ENCODE measurements around the gene NAGS. TPM values are rescaled to one million over a fixed set of nuclear protein-coding genes. Genes with fewer than 3 reads are reported as not detected.

Gene NAGS
- total and polyA plus RNA-seq, 2 donors (not counting 1 experiment from before 2014, with no cell fraction given), result 0.58 to 7.4 TPM

DNA sequence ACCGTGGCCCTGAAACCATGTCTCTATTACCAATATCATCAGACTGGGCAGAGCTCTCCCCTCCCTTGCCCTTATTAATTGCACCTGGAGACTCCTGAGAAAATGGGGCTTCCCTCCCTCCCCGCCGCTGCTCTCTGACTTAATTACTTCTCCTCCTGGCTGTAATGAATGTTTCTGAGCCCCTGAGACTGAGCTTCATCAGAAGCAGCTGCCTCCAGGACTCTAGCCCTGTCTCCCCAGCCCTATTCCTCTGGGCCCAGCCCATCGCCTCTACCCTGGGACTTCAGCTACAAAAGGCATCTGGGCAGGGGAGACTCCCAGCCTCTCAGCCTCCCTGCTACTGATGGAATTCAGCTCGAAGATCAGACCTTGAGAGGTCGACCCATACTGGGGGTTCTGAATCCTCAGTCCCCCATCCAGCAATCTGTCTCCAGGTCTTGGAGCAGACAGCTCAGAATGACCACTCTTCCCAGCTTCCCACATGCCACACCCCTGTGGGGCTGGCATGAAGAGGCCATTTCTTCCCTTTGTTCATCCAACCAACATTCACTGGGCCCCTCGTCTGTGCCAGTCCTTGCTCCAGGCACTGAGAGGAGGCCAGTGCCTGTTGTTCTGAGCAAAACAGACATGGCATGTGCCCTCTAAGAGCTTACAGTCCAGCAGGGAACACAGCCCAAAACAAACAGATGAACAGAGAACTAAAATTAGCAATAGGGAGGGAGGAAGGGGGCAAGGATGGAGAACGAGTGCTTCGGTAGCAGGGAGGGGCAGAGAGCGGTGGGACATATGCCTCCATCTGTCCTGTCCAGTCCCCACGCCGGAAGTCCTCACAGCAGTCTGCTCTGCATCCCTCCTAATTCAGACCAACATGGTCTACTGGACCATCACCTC is 17.0 kb upstream of the NAGS start:
- Histone ChIP-seq H3K27ac (ENCODE audit: insufficient read depth, low read length) (no peak overlapping the region), H3K4me2 (ENCODE audit: extremely low read depth, insufficient read depth, low read length) (no peak overlapping the region), H2AFZ (ENCODE audit: low read length) (no peak overlapping the region), H3K9me3 (ENCODE audit: control insufficient read depth, insufficient read depth, low read depth, low read length) (no peaks in the 10 kb centered on the region), H3K9ac (ENCODE audit: insufficient read depth, low read length) (no peak overlapping the region), H3K4me3 (replicated peaks in 1 of 4; ENCODE audit: control extremely low read depth in 1 of 4, insufficient read depth in 1 of 4, low read depth in 3 of 4, low read length in 4 of 4) (no peak overlapping the region), H3K27me3 (ENCODE audit: control insufficient read depth, insufficient read depth, low read length) (peaks cover 25% of the 10 kb centered on the region), H3K4me1 (ENCODE audit: control insufficient read depth, extremely low read depth, insufficient read depth, low read length) (no peaks in the 10 kb centered on the region), H3K36me3 (ENCODE audit: control insufficient read depth, insufficient read depth, low read length) (no peaks in the 10 kb centered on the region), H4K20me1 (ENCODE audit: control insufficient read depth, extremely low read depth, insufficient read depth, low read length) (no peaks in the 10 kb centered on the region), H3K79me2 (ENCODE audit: control insufficient read depth, insufficient read depth, low read length) (no peaks in the 10 kb centered on the region)
- TF ChIP-seq EZH2 (IDR thresholded peaks at IDR 0.05; ENCODE audit: low read length, missing control alignments), result no peak
- TF ChIP-seq, protein P1, sequence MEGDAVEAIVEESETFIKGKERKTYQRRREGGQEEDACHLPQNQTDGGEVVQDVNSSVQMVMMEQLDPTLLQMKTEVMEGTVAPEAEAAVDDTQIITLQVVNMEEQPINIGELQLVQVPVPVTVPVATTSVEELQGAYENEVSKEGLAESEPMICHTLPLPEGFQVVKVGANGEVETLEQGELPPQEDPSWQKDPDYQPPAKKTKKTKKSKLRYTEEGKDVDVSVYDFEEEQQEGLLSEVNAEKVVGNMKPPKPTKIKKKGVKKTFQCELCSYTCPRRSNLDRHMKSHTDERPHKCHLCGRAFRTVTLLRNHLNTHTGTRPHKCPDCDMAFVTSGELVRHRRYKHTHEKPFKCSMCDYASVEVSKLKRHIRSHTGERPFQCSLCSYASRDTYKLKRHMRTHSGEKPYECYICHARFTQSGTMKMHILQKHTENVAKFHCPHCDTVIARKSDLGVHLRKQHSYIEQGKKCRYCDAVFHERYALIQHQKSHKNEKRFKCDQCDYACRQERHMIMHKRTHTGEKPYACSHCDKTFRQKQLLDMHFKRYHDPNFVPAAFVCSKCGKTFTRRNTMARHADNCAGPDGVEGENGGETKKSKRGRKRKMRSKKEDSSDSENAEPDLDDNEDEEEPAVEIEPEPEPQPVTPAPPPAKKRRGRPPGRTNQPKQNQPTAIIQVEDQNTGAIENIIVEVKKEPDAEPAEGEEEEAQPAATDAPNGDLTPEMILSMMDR (conservative IDR thresholded peaks at IDR 0.05 in 1 of 2, IDR thresholded peaks at IDR 0.05 in 1 of 2; ENCODE audit: low read depth in 1 of 2, low read length in 2 of 2), result no peak
- DNase-seq (ENCODE audit: low read depth in 2 of 2), result no peak

DNA sequence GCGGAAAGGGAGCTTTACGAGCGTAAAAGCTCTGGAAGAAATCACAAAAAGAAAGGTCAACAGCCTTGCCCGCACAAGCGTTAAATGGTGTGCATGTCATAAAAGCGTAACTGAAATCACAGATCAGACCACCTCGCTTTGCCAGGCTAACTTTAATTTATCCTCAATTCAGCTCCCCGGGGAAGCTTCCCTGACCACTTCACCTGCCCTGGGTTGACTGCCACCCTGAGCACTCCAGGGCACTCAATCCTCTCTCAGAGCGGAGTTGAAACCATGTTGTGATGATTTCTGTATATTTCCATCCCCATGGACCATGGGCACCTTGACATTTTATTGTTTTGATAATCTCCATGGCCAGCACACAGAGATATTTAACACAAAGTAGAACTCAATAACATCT is 16.1 kb upstream of the NAGS start:
- no peaks in the 10 kb centered on the region for H3K79me2 ChIP-seq (ENCODE audit: control insufficient read depth, insufficient read depth, low read length)
- H2AFZ ChIP-seq (ENCODE audit: low read length), result no peak overlapping the region
- no peak overlapping the region for H3K27ac ChIP-seq (ENCODE audit: insufficient read depth, low read length)
- no peaks in the 10 kb centered on the region for H4K20me1 ChIP-seq (ENCODE audit: control insufficient read depth, extremely low read depth, insufficient read depth, low read length)
- no peak overlapping the region for H3K4me3 ChIP-seq (replicated peaks in 1 of 4; ENCODE audit: control extremely low read depth in 1 of 4, insufficient read depth in 1 of 4, low read depth in 3 of 4, low read length in 4 of 4)
- TF ChIP-seq, protein P1 (conservative IDR thresholded peaks at IDR 0.05 in 1 of 2, IDR thresholded peaks at IDR 0.05 in 1 of 2; ENCODE audit: low read depth in 1 of 2, low read length in 2 of 2), result no peak
- TF ChIP-seq EZH2 (IDR thresholded peaks at IDR 0.05; ENCODE audit: low read length, missing control alignments), result no peak
- H3K36me3 ChIP-seq (ENCODE audit: control insufficient read depth, insufficient read depth, low read length), result no peaks in the 10 kb centered on the region
- H3K4me2 ChIP-seq (ENCODE audit: extremely low read depth, insufficient read depth, low read length), result no peak overlapping the region
- H3K4me1 ChIP-seq (ENCODE audit: control insufficient read depth, extremely low read depth, insufficient read depth, low read length), result no peaks in the 10 kb centered on the region
- no peaks in the 10 kb centered on the region for H3K9me3 ChIP-seq (ENCODE audit: control insufficient read depth, insufficient read depth, low read depth, low read length)
- peaks cover 16% of the 10 kb centered on the region for H3K27me3 ChIP-seq (ENCODE audit: control insufficient read depth, insufficient read depth, low read length)
- H3K9ac ChIP-seq (ENCODE audit: insufficient read depth, low read length), result no peak overlapping the region
- no peak for DNase-seq (ENCODE audit: low read depth in 2 of 2)

DNA sequence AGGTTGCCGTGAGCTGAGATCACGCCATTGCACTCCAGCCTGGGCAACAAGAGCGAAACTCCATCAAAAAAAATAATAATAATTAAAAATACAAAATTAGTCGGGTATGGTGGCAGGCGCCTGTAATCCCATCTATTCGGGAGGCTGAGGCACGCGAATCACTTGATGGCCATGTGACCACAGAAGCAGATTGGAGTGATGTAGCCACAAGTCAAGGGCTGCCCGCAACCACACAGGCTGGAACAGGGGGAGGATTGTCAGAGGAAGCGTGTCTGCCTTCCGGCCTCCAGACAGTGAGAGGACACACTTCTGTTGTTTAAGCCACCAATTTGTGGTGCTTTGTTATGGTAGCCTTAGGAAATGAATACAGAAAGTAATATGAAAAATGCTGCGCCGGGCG is 11.8 kb upstream of the NAGS start:
- H3K9ac ChIP-seq (ENCODE audit: insufficient read depth, low read length), result no peak overlapping the region
- no peaks in the 10 kb centered on the region for H3K9me3 ChIP-seq (ENCODE audit: control insufficient read depth, insufficient read depth, low read depth, low read length)
- no peaks in the 10 kb centered on the region for H3K36me3 ChIP-seq (ENCODE audit: control insufficient read depth, insufficient read depth, low read length)
- no peak overlapping the region for H3K4me2 ChIP-seq (ENCODE audit: extremely low read depth, insufficient read depth, low read length)
- H3K79me2 ChIP-seq (ENCODE audit: control insufficient read depth, insufficient read depth, low read length), result no peaks in the 10 kb centered on the region
- DNase-seq (ENCODE audit: low read depth in 2 of 2), result no peak
- peaks cover 3% of the 10 kb centered on the region for H3K27me3 ChIP-seq (ENCODE audit: control insufficient read depth, insufficient read depth, low read length)
- H3K4me1 ChIP-seq (ENCODE audit: control insufficient read depth, extremely low read depth, insufficient read depth, low read length), result no peaks in the 10 kb centered on the region
- no peak overlapping the region for H3K27ac ChIP-seq (ENCODE audit: insufficient read depth, low read length)
- H3K4me3 ChIP-seq (replicated peaks in 1 of 4; ENCODE audit: control extremely low read depth in 1 of 4, insufficient read depth in 1 of 4, low read depth in 3 of 4, low read length in 4 of 4), result no peak overlapping the region
- no peak overlapping the region for H2AFZ ChIP-seq (ENCODE audit: low read length)
- H4K20me1 ChIP-seq (ENCODE audit: control insufficient read depth, extremely low read depth, insufficient read depth, low read length), result no peaks in the 10 kb centered on the region
- TF ChIP-seq EZH2 (IDR thresholded peaks at IDR 0.05; ENCODE audit: low read length, missing control alignments), result no peak
- TF ChIP-seq, protein P1 (conservative IDR thresholded peaks at IDR 0.05 in 1 of 2, IDR thresholded peaks at IDR 0.05 in 1 of 2; ENCODE audit: low read depth in 1 of 2, low read length in 2 of 2), result no peak
